ENCODE results near the gene POU3F1. TPM values are rescaled to one million over a fixed set of nuclear protein-coding genes. Genes with fewer than 3 reads are reported as not detected.

The POU3F1 gene
- total RNA-seq, 1 donor from 2014 or later = not detected

DNA sequence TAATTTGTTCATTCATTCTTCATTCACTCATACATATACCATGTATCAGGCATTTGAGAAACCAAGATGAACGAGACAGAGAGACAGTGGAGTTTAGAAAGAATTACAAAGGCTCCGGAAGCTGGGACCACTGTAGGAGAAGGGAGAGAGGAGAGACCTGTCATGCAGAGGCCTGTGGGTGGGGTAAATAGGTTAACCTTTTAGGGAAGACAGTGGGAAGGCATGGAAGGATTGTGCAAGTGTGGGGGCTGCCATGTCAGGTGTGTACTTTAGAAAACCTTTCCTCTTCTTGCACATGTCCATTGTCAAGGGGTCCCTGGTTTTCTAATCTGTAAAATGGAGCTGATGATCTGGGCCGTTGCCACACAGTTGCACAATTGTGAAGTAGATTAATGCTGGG, 44.2 kb upstream of the POU3F1 start:
- TF ChIP-seq, protein P1, sequence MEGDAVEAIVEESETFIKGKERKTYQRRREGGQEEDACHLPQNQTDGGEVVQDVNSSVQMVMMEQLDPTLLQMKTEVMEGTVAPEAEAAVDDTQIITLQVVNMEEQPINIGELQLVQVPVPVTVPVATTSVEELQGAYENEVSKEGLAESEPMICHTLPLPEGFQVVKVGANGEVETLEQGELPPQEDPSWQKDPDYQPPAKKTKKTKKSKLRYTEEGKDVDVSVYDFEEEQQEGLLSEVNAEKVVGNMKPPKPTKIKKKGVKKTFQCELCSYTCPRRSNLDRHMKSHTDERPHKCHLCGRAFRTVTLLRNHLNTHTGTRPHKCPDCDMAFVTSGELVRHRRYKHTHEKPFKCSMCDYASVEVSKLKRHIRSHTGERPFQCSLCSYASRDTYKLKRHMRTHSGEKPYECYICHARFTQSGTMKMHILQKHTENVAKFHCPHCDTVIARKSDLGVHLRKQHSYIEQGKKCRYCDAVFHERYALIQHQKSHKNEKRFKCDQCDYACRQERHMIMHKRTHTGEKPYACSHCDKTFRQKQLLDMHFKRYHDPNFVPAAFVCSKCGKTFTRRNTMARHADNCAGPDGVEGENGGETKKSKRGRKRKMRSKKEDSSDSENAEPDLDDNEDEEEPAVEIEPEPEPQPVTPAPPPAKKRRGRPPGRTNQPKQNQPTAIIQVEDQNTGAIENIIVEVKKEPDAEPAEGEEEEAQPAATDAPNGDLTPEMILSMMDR (IDR thresholded peaks at IDR 0.05) = no peak
- ATAC-seq (no peak), DNase-seq (no peak)
- Histone ChIP-seq H3K4me3 (no peak overlapping the region), H3K27me3 (ENCODE audit: low read depth) (peaks cover 13% of the 10 kb centered on the region), H3K27ac (no peak overlapping the region), H3K4me1 (no peaks in the 10 kb centered on the region), H3K36me3 (no peaks in the 10 kb centered on the region), H3K9me3 (no peaks in the 10 kb centered on the region)
- intact Hi-C loops (cut with DNase I) = no loop called here

DNA sequence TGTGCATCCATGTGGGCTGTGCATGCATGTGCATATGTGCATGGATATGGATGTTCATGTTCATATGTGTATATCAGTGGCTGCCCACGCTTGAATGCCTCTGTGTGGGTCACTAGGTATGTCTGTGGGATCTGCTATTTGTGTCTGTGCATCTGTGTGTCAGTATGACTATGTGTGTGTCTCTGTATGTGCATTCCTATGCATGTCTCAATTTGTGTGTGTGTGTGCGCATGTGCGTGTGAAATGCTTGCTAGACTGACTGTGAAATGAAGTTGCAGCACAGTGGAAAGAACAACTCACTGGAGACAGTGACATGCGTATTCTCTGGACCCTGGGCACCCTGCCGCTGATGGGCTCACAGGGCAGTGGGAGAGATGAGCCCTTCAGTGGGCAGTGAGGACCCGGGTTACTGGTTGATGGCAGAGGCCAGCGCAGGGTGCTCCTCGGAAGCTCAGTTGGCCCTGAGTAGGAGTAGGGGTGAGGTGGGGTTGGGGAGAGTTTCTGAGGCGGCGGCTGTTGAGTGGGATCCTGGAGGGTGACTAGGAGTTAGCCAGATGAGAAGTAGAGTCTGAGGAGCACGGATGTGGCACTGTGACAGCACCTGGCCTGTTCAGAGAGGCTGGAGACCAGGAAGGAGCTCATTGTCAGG, 43.2 kb upstream of the POU3F1 start:
- Histone ChIP-seq H3K4me1 (no peaks in the 10 kb centered on the region), H3K27ac (no peak overlapping the region), H3K9me3 (no peaks in the 10 kb centered on the region), H3K4me3 (no peak overlapping the region), H3K27me3 (ENCODE audit: low read depth) (peaks cover 13% of the 10 kb centered on the region), H3K36me3 (no peaks in the 10 kb centered on the region)
- ATAC-seq (no peak), DNase-seq (no peak)
- TF ChIP-seq, protein P1 (IDR thresholded peaks at IDR 0.05) = no peak
- intact Hi-C loops (cut with DNase I) = no loop called here

DNA sequence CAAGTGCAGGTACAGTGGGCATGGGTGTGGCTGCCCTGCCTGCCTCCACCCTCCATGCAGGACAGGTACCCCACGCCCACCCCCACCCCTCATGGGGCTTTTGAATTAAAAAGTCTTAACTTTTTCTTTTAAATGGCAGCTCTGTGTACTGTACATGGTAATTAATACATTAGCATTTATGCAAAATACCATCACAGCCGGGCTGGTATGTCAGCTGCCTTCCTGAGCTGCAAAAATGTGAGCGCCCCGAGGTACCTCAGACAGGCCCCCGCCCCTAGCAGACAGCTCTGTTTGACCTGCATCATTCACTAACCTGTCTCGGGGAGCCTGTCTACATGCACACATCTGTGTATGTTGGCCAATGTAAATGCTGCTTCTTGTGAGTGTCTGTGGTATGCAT, 42.2 kb upstream of the POU3F1 start:
- TF ChIP-seq, protein P1 (IDR thresholded peaks at IDR 0.05) = no peak
- H3K4me1 ChIP-seq = no peaks in the 10 kb centered on the region
- ATAC-seq (no peak), DNase-seq (no peak)
- H3K27ac ChIP-seq = no peak overlapping the region
- no peaks in the 10 kb centered on the region for H3K9me3 ChIP-seq
- no peak overlapping the region for H3K4me3 ChIP-seq
- intact Hi-C loops (cut with DNase I) = no loop called here
- H3K27me3 ChIP-seq (ENCODE audit: low read depth) = peaks cover 13% of the 10 kb centered on the region
- H3K36me3 ChIP-seq = no peaks in the 10 kb centered on the region

DNA sequence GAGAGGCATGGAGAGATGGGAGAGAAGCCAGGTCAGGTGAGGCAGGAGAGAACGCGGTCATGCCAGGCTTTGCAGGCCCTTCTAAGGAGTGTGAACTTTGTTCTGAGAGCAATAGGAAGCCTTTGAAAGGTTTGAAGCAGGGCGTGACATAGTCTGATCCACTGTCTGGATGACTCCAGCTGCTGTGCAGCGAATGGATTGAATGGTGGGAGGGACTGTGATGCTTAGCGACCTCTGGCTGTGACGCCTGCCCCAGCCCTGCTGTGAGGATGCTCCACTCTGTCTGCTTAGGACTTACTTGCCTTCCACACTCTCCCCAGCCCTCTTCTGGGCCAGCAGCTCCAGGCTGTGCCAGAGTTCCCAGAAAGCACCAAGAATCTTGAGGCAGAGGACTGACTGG, 41.8 kb upstream of the POU3F1 start:
- no peaks in the 10 kb centered on the region for H3K9me3 ChIP-seq
- intact Hi-C loops (cut with DNase I) = no loop called here
- TF ChIP-seq, protein P1 (IDR thresholded peaks at IDR 0.05) = no peak
- no peaks in the 10 kb centered on the region for H3K36me3 ChIP-seq
- no peaks in the 10 kb centered on the region for H3K4me1 ChIP-seq
- DNase-seq (no peak), ATAC-seq (no peak)
- peaks cover 12% of the 10 kb centered on the region for H3K27me3 ChIP-seq (ENCODE audit: low read depth)
- no peak overlapping the region for H3K27ac ChIP-seq
- H3K4me3 ChIP-seq = no peak overlapping the region

DNA sequence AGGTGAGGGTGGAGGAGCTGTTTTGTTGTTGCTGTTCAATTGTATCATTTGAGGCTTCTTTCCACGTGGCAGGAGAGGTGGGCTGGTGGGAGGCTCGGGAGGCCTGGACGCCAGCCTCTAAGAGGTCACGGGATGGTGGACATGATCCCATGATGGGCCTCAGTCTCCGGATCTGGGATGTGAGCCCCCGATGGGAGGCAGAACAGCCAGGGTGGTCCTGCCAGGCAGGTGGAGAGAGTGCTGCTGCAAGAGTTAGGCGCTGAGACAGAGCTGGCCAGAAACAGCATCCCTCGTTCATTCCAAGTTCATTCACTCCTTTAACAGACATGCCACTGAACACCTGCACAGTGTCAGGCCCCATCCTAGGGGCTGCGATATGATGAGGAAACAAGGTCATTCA, 41.1 kb upstream of the POU3F1 start:
- Histone ChIP-seq H3K4me3 (no peak overlapping the region), H3K9me3 (no peaks in the 10 kb centered on the region), H3K36me3 (no peaks in the 10 kb centered on the region), H3K27me3 (ENCODE audit: low read depth) (peaks cover 5% of the 10 kb centered on the region), H3K4me1 (no peaks in the 10 kb centered on the region), H3K27ac (no peak overlapping the region)
- intact Hi-C loops (cut with DNase I) = no loop called here
- no peak for DNase-seq
- TF ChIP-seq, protein P1 (IDR thresholded peaks at IDR 0.05) = no peak
- no peak for ATAC-seq

All from lower lobe of right lung (tissue), 2 donors.